Measurements from ENCODE around the gene SERPINB6.
"Not testable (repeated sequence)": the region's sequence is repeated elsewhere in the genome, so short reads cannot be mapped to it uniquely, and the experiment has no call there.

SERPINB6 gene

GRCh38 chr6:2939315-2940009, 31.9 kb downstream of the SERPINB6 start:
- no peak for TF ChIP-seq CTCF (IDR thresholded peaks at IDR 0.05; ENCODE audit: low read depth, low read length)
- H3K4me3 ChIP-seq (ENCODE audit: low read depth, low read length), result no peak overlapping the region

- no peak overlapping the region for H3K4me3 ChIP-seq (ENCODE audit: low read depth, low read length)
- TF ChIP-seq CTCF (IDR thresholded peaks at IDR 0.05; ENCODE audit: low read depth, low read length), result no peak
These were observed 32.7 kb downstream of the SERPINB6 start for GRCh38 chr6:2938632-2939083.

GRCh38 chr6:2938004-2938631, 33.2 kb downstream of the SERPINB6 start:
- no peak for TF ChIP-seq CTCF (IDR thresholded peaks at IDR 0.05; ENCODE audit: low read depth, low read length)
- no peak overlapping the region for H3K4me3 ChIP-seq (ENCODE audit: low read depth, low read length)

GRCh38 chr6:2937627-2938003, 33.8 kb downstream of the SERPINB6 start:
- no peak for TF ChIP-seq CTCF (IDR thresholded peaks at IDR 0.05; ENCODE audit: low read depth, low read length)
- H3K4me3 ChIP-seq (ENCODE audit: low read depth, low read length), result no peak overlapping the region

- no peak for TF ChIP-seq CTCF (IDR thresholded peaks at IDR 0.05; ENCODE audit: low read depth, low read length)
- H3K4me3 ChIP-seq (ENCODE audit: low read depth, low read length), result no peak overlapping the region
These were observed 35.6 kb downstream of the SERPINB6 start for GRCh38 chr6:2935566-2936291.

- no peak overlapping the region for H3K4me3 ChIP-seq (ENCODE audit: low read depth, low read length)
- TF ChIP-seq CTCF (IDR thresholded peaks at IDR 0.05; ENCODE audit: low read depth, low read length), result no peak
These were observed 37.3 kb downstream of the SERPINB6 start for GRCh38 chr6:2934057-2934456.

- H3K4me3 ChIP-seq (ENCODE audit: low read depth, low read length), result not testable (repeated sequence)
These were observed 38.5 kb downstream of the SERPINB6 start for GRCh38 chr6:2932911-2933310.
